ENCODE data around the gene KCNK2.

KCNK2 gene

GRCh38 chr1:215101511-215101910 lies 19.0 kb downstream of the KCNK2 start:
- no peak for DNase-seq (ENCODE audit: low read depth)

- DNase-seq (ENCODE audit: low read depth) = no peak
Measured at GRCh38 chr1:215104283-215104682, 21.7 kb downstream of the KCNK2 start.

- no peak for DNase-seq (ENCODE audit: low read depth)
Measured at GRCh38 chr1:215106067-215106466, 23.5 kb downstream of the KCNK2 start.

GRCh38 chr1:215109171-215109570 lies 26.6 kb downstream of the KCNK2 start:
- no peak for DNase-seq (ENCODE audit: low read depth)

GRCh38 chr1:215111916-215112315 lies 29.4 kb downstream of the KCNK2 start:
- DNase-seq (ENCODE audit: low read depth) = no peak

- DNase-seq (ENCODE audit: low read depth) = no peak
Measured at GRCh38 chr1:215113776-215114153, 31.2 kb downstream of the KCNK2 start.

- DNase-seq (ENCODE audit: low read depth) = no peak
Measured at GRCh38 chr1:215114154-215114933, 31.8 kb downstream of the KCNK2 start.

GRCh38 chr1:215115760-215116159 lies 33.2 kb downstream of the KCNK2 start:
- DNase-seq (ENCODE audit: low read depth) = no peak

GRCh38 chr1:215118081-215118480 lies 35.5 kb downstream of the KCNK2 start:
- DNase-seq (ENCODE audit: low read depth) = no peak

GRCh38 chr1:215119056-215119455 lies 36.5 kb downstream of the KCNK2 start:
- DNase-seq (ENCODE audit: low read depth) = no peak

- DNase-seq (ENCODE audit: low read depth) = no peak
Measured at GRCh38 chr1:215119719-215120365, 37.3 kb downstream of the KCNK2 start.

- no peak for DNase-seq (ENCODE audit: low read depth)
Measured at GRCh38 chr1:215128504-215128903, 46.0 kb downstream of the KCNK2 start.

- no peak for DNase-seq (ENCODE audit: low read depth)
Measured at GRCh38 chr1:215131291-215131690, 48.8 kb downstream of the KCNK2 start.

- DNase-seq (ENCODE audit: low read depth) = no peak
Measured at GRCh38 chr1:215132156-215132555, 49.6 kb downstream of the KCNK2 start.

GRCh38 chr1:215133532-215133931 lies 51.0 kb downstream of the KCNK2 start:
- DNase-seq (ENCODE audit: low read depth) = no peak

GRCh38 chr1:215137985-215138384 lies 55.4 kb downstream of the KCNK2 start:
- DNase-seq (ENCODE audit: low read depth) = no peak

GRCh38 chr1:215140135-215140534 lies 57.6 kb downstream of the KCNK2 start:
- no peak for DNase-seq (ENCODE audit: low read depth)

- no peak for DNase-seq (ENCODE audit: low read depth)
Measured at GRCh38 chr1:215141460-215141859, 58.9 kb downstream of the KCNK2 start.

GRCh38 chr1:215143497-215143896 lies 61.0 kb downstream of the KCNK2 start:
- no peak for DNase-seq (ENCODE audit: low read depth)

- DNase-seq (ENCODE audit: low read depth) = no peak
Measured at GRCh38 chr1:215146240-215146975, 63.9 kb downstream of the KCNK2 start.

- DNase-seq (ENCODE audit: low read depth) = no peak
Measured at GRCh38 chr1:215147024-215147423, 64.5 kb downstream of the KCNK2 start.

GRCh38 chr1:215151841-215152549 lies 69.5 kb downstream of the KCNK2 start:
- no peak for DNase-seq (ENCODE audit: low read depth)
